ENCODE measurements around the gene MCC.

MCC gene

GRCh38 chr5:113205807-113206206, 282.4 kb downstream of the MCC start:
- Histone ChIP-seq H3K27ac (replicated peaks) (no peak overlapping the region), H3K27me3 (ENCODE audit: insufficient read depth, poor library complexity, severe bottlenecking) (no peaks in the 10 kb centered on the region), H3K4me3 (replicated peaks; ENCODE audit: insufficient read depth, low read length) (no peak overlapping the region)
- DNase-seq (ENCODE audit: low read depth in 1 of 2, low spot score in 1 of 2), result no peak
- TF ChIP-seq REST (IDR thresholded peaks at IDR 0.05; ENCODE audit: insufficient replicate concordance, low read depth) (no peak), CTCF (IDR thresholded peaks at IDR 0.05; ENCODE audit: insufficient read depth, low read length) (no peak), POLR2AphosphoS5 (IDR thresholded peaks at IDR 0.05; ENCODE audit: low read depth) (no peak)

- Histone ChIP-seq H3K4me3 (replicated peaks; ENCODE audit: insufficient read depth, low read length) (no peak overlapping the region), H3K27ac (replicated peaks) (no peak overlapping the region), H3K27me3 (ENCODE audit: insufficient read depth, poor library complexity, severe bottlenecking) (no peaks in the 10 kb centered on the region)
- TF ChIP-seq POLR2AphosphoS5 (IDR thresholded peaks at IDR 0.05; ENCODE audit: low read depth), result no peak
- no peak for DNase-seq (ENCODE audit: low read depth in 1 of 2, low spot score in 1 of 2)
Observed at GRCh38 chr5:113205323-113205722, 282.9 kb downstream of the MCC start.

- no peak for DNase-seq (ENCODE audit: low read depth in 1 of 2, low spot score in 1 of 2)
- Histone ChIP-seq H3K27me3 (ENCODE audit: insufficient read depth, poor library complexity, severe bottlenecking) (no peaks in the 10 kb centered on the region), H3K4me3 (replicated peaks; ENCODE audit: insufficient read depth, low read length) (no peak overlapping the region), H3K27ac (replicated peaks) (no peak overlapping the region)
- no peak for TF ChIP-seq SPI1 (IDR thresholded peaks at IDR 0.05; ENCODE audit: borderline replicate concordance, low read depth)
- TF ChIP-seq CTCF (IDR thresholded peaks at IDR 0.05; ENCODE audit: insufficient read depth, low read length), result no peak
- no peak for TF ChIP-seq POLR2AphosphoS5 (IDR thresholded peaks at IDR 0.05; ENCODE audit: low read depth)
- no peak for TF ChIP-seq GABPA (IDR thresholded peaks at IDR 0.05; ENCODE audit: low read depth)
Observed at GRCh38 chr5:113204525-113205161, 283.6 kb downstream of the MCC start.

- no peaks in the 10 kb centered on the region for H3K27me3 ChIP-seq (ENCODE audit: insufficient read depth, poor library complexity, severe bottlenecking)
- H3K27ac ChIP-seq (replicated peaks), result no peak overlapping the region
- TF ChIP-seq CTCF (IDR thresholded peaks at IDR 0.05; ENCODE audit: insufficient read depth, low read length), result no peak
- TF ChIP-seq REST (IDR thresholded peaks at IDR 0.05; ENCODE audit: insufficient replicate concordance, low read depth), result no peak
- TF ChIP-seq POLR2AphosphoS5 (IDR thresholded peaks at IDR 0.05; ENCODE audit: low read depth), result no peak
- TF ChIP-seq SPI1 (IDR thresholded peaks at IDR 0.05; ENCODE audit: borderline replicate concordance, low read depth), result no peak
- H3K4me3 ChIP-seq (replicated peaks; ENCODE audit: insufficient read depth, low read length), result no peak overlapping the region
- no peak for DNase-seq (ENCODE audit: low read depth in 1 of 2, low spot score in 1 of 2)
Observed at GRCh38 chr5:113203916-113204315, 284.3 kb downstream of the MCC start.
